Vagina (tissue), 2 donors: ENCODE measurements around the gene FKBP11.

ENCODE experiments used
- POLR2A ChIP-seq, 2 donors: fragments of 450-650 bp; IDR thresholded peaks; one replicate each; pipeline ENCODE4 v1.6.1; 2017; ENCODE audit warnings: antibody characterized with exemption in 2 of 2, mild to moderate bottlenecking in 2 of 2, moderate library complexity in 2 of 2
- TF ChIP-seq, protein P1 (sequence below), 3 experiments: fragments of 450-650 bp in 2 of 3; fragments of 200-600 bp in 1 of 3; sonication (generic) in 1 of 3; IDR thresholded peaks; one replicate each; pipeline ENCODE4 v1.5.1; 2017 to 2019; ENCODE audit warnings: antibody characterized with exemption in 3 of 3, mild to moderate bottlenecking in 2 of 3, moderate library complexity in 2 of 3

DNA sequence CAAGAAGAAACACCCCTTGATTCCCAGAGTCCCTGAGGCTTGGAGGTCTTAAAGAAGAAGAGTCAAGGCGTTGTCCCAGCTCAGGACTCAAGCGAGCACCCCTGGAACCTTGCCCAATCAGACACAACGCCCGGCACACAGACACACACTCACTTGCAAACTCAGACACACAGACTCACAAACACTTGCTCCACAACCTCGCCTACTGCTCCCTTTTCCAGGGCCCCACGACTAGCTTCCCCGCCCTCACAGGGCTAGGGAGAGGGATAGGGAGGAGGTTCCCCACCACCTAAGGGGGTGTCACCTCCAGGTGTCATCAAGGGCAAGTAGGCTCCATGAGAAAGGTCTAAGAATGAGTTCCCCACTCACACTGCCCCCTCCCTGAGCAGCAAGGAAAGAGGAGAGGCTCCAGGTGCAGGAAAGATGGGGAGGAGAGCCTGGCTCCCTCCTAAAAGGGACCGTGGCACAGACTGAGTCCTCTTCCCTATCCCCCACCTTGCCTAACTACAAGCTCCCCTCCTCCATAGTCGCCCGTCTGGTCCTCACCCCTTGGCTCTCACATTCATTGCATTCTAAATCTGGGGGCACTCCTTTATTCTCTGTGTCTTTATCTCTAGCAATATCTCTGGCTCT, 45.5 kb upstream of the FKBP11 start:
- TF ChIP-seq, protein P1, sequence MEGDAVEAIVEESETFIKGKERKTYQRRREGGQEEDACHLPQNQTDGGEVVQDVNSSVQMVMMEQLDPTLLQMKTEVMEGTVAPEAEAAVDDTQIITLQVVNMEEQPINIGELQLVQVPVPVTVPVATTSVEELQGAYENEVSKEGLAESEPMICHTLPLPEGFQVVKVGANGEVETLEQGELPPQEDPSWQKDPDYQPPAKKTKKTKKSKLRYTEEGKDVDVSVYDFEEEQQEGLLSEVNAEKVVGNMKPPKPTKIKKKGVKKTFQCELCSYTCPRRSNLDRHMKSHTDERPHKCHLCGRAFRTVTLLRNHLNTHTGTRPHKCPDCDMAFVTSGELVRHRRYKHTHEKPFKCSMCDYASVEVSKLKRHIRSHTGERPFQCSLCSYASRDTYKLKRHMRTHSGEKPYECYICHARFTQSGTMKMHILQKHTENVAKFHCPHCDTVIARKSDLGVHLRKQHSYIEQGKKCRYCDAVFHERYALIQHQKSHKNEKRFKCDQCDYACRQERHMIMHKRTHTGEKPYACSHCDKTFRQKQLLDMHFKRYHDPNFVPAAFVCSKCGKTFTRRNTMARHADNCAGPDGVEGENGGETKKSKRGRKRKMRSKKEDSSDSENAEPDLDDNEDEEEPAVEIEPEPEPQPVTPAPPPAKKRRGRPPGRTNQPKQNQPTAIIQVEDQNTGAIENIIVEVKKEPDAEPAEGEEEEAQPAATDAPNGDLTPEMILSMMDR (IDR thresholded peaks at IDR 0.05): no peak
- no peak for TF ChIP-seq POLR2A (IDR thresholded peaks at IDR 0.05)
